Neural progenitor cell (in vitro differentiated cells): ENCODE results near the gene GLP2R. TPM values are rescaled to one million over a fixed set of nuclear protein-coding genes. Genes with fewer than 3 reads are reported as not detected.

Experiments used
- DNase-seq: peaks from one replicate; pipeline ENCODE4 v3.0.0-alpha.2; 2016; ENCODE audit warnings: low spot score
- H2AFZ ChIP-seq: fragments of 200-600 bp; sonication (generic); replicated peaks from 2 replicates; pipeline ENCODE4 v1.6.1; 2016; ENCODE audit warnings: antibody characterized with exemption
- H3F3A ChIP-seq: fragments of 200-600 bp; sonication (generic); 2 replicates; pipeline ENCODE4 v1.6.1; 2016; ENCODE audit warnings: antibody characterized with exemption, low read depth
- H3K27ac ChIP-seq: fragments of 200-600 bp; sonication (generic); 2 replicates; pipeline ENCODE4 v1.5.1; 2016; ENCODE audit warnings: mild to moderate bottlenecking
- H3K27me3 ChIP-seq: fragments of 200-600 bp; sonication (generic); 2 replicates; pipeline ENCODE4 v1.6.1; 2016; ENCODE audit warnings: mild to moderate bottlenecking, moderate library complexity
- H3K36me3 ChIP-seq: fragments of 200-600 bp; sonication (generic); 2 replicates; pipeline ENCODE4 v1.5.1; 2016
- H3K4me1 ChIP-seq: fragments of 200-600 bp; sonication (generic); 2 replicates; pipeline ENCODE4 v1.6.1; 2016; ENCODE audit warnings: mixed run types
- H3K4me2 ChIP-seq: fragments of 200-600 bp; sonication (generic); 2 replicates; pipeline ENCODE4 v1.6.1; 2016
- H3K4me3 ChIP-seq: fragments of 200-600 bp; sonication (generic); 2 replicates; pipeline ENCODE4 v1.5.1; 2016
- H3K79me2 ChIP-seq: fragments of 200-600 bp; sonication (generic); 2 replicates; pipeline ENCODE4 v1.6.1; 2016; ENCODE audit warnings: low read depth
- H3K9ac ChIP-seq: fragments of 200-600 bp; sonication (generic); 2 replicates; pipeline ENCODE4 v1.6.1; 2016
- H3K9me3 ChIP-seq: fragments of 200-600 bp; sonication (generic); 2 replicates; pipeline ENCODE4 v1.5.1; 2016; ENCODE audit warnings: low read depth
- H4K20me1 ChIP-seq: fragments of 200-600 bp; sonication (generic); 2 replicates; pipeline ENCODE4 v1.6.1; 2016; ENCODE audit warnings: low read depth
- H3K27ac Mint-ChIP-seq: 3 replicates; pipeline ENCODE4 v1.8.0; 2021; ENCODE audit warnings: mixed read lengths
- H3K27me3 Mint-ChIP-seq: 2 replicates; pipeline ENCODE4 v1.8.0; 2022; ENCODE audit warnings: low read depth, mild to moderate bottlenecking, inconsistent platforms, moderate library complexity, mixed read lengths; ENCODE audit not compliant: insufficient read depth
- H3K36me3 Mint-ChIP-seq: 3 replicates; pipeline ENCODE4 v1.8.0; 2021; ENCODE audit warnings: mixed read lengths
- H3K4me1 Mint-ChIP-seq: 3 replicates; pipeline ENCODE4 v1.8.0; 2021; ENCODE audit warnings: mixed read lengths
- H3K4me3 Mint-ChIP-seq: 3 replicates; pipeline ENCODE4 v1.8.0; 2021; ENCODE audit warnings: mild to moderate bottlenecking, moderate library complexity, mixed read lengths
- H3K9me3 Mint-ChIP-seq: 3 replicates; pipeline ENCODE4 v1.8.0; 2020; ENCODE audit warnings: mixed read lengths
- CTCF ChIP-seq: fragments of 200-600 bp; sonication (generic); IDR thresholded peaks from 2 replicates; pipeline ENCODE4 v1.5.1; 2017; ENCODE audit warnings: antibody characterized with exemption, mild to moderate bottlenecking
- EZH2 ChIP-seq: fragments of 200-600 bp; sonication (generic); IDR thresholded peaks from 2 replicates; pipeline ENCODE4 v1.6.1; 2017; ENCODE audit warnings: antibody characterized with exemption, mild to moderate bottlenecking, moderate library complexity
- EZH2phosphoT487 ChIP-seq: fragments of 200-600 bp; sonication (generic); IDR thresholded peaks from 2 replicates; pipeline ENCODE4 v1.6.1; 2017; ENCODE audit warnings: antibody characterized with exemption
- total RNA-seq: library from RNA; depleted of rRNA; stranded (reverse); fragments of >200 nt; gene quantifications from 2 replicates; pipeline ENCODE4 v1.2.3, GENCODE V29; 2015; ENCODE audit warnings: low replicate concordance

GLP2R gene
- total RNA-seq, 1 donor from 2014 or later: not detected

GRCh38 chr17:9824094-9824493, 1.6 kb upstream of the GLP2R start:
- TF ChIP-seq EZH2 (no peak), CTCF (peak; percentile 40), EZH2phosphoT487 (no peak)
- no peak overlapping the region for H3K27ac ChIP-seq
- DNase-seq: no peak
- no peaks in the 10 kb centered on the region for H3K36me3 Mint-ChIP-seq
- no peak overlapping the region for H3K9ac ChIP-seq
- H3K4me1 Mint-ChIP-seq: no peaks in the 10 kb centered on the region
- H3K79me2 ChIP-seq: no peaks in the 10 kb centered on the region
- H3K4me3 Mint-ChIP-seq: no peak overlapping the region
- no peak overlapping the region for H3K27ac Mint-ChIP-seq
- H3K36me3 ChIP-seq: no peaks in the 10 kb centered on the region
- H4K20me1 ChIP-seq: no peaks in the 10 kb centered on the region
- no peaks in the 10 kb centered on the region for H3K9me3 ChIP-seq
- no peak overlapping the region for H3K4me2 ChIP-seq
- H2AFZ ChIP-seq: no peak overlapping the region
- no peaks in the 10 kb centered on the region for H3F3A ChIP-seq
- no peak overlapping the region for H3K4me3 ChIP-seq
- H3K27me3 ChIP-seq: no peaks in the 10 kb centered on the region
- H3K4me1 ChIP-seq: peaks cover 3% of the 10 kb centered on the region
- peaks cover 2% of the 10 kb centered on the region for H3K27me3 Mint-ChIP-seq
- H3K9me3 Mint-ChIP-seq: no peaks in the 10 kb centered on the region

GRCh38 chr17:9824797-9825338, 856 bp upstream of the GLP2R start:
- Histone ChIP-seq H3K4me2 (no peak overlapping the region), H3K36me3 (no peaks in the 10 kb centered on the region), H3K4me3 (no peak overlapping the region), H3F3A (no peaks in the 10 kb centered on the region), H3K27ac (no peak overlapping the region), H3K9ac (no peak overlapping the region), H4K20me1 (no peaks in the 10 kb centered on the region), H2AFZ (no peak overlapping the region), H3K4me1 (peaks cover 3% of the 10 kb centered on the region), H3K9me3 (no peaks in the 10 kb centered on the region), H3K27me3 (no peaks in the 10 kb centered on the region), H3K79me2 (no peaks in the 10 kb centered on the region)
- Mint-ChIP-seq H3K4me1 (no peaks in the 10 kb centered on the region), H3K36me3 (no peaks in the 10 kb centered on the region), H3K27me3 (peaks cover 2% of the 10 kb centered on the region), H3K27ac (no peak overlapping the region), H3K9me3 (no peaks in the 10 kb centered on the region), H3K4me3 (no peak overlapping the region)
- DNase-seq: no peak
- no peak for TF ChIP-seq EZH2
- TF ChIP-seq CTCF: no peak
- TF ChIP-seq EZH2phosphoT487: no peak

- H3K36me3 ChIP-seq: no peaks in the 10 kb centered on the region
- DNase-seq: no peak
- Mint-ChIP-seq H3K36me3 (no peaks in the 10 kb centered on the region), H3K4me1 (no peaks in the 10 kb centered on the region), H3K27me3 (peaks cover 2% of the 10 kb centered on the region), H3K4me3 (no peak overlapping the region), H3K9me3 (no peaks in the 10 kb centered on the region), H3K27ac (no peak overlapping the region)
- no peaks in the 10 kb centered on the region for H3K4me1 ChIP-seq
- H3K79me2 ChIP-seq: no peaks in the 10 kb centered on the region
- no peaks in the 10 kb centered on the region for H3K9me3 ChIP-seq
- no peaks in the 10 kb centered on the region for H3K27me3 ChIP-seq
- no peak overlapping the region for H3K4me2 ChIP-seq
- no peaks in the 10 kb centered on the region for H3F3A ChIP-seq
- no peak for TF ChIP-seq EZH2phosphoT487
- no peak for TF ChIP-seq CTCF
- TF ChIP-seq EZH2: no peak
- no peak overlapping the region for H3K9ac ChIP-seq
- H3K27ac ChIP-seq: no peak overlapping the region
- no peak overlapping the region for H3K4me3 ChIP-seq
- H4K20me1 ChIP-seq: no peaks in the 10 kb centered on the region
- H2AFZ ChIP-seq: no peak overlapping the region
These were observed 2.9 kb downstream of the GLP2R start for GRCh38 chr17:9828296-9829295.
